Bronchial smooth muscle cell (primary cell): ENCODE data around the gene FPGT. TPM values are rescaled to one million over a fixed set of nuclear protein-coding genes. Genes with fewer than 3 reads are reported as not detected.

Experiments used
- total RNA-seq: library from RNA; depleted of rRNA; stranded (reverse); fragments of >200 nt; gene quantifications from 2 replicates; pipeline ENCODE4 v1.2.1, GENCODE V29; 2014

The FPGT gene
- total RNA-seq: 9.9 and 14.3 TPM in 2 replicates

DNA sequence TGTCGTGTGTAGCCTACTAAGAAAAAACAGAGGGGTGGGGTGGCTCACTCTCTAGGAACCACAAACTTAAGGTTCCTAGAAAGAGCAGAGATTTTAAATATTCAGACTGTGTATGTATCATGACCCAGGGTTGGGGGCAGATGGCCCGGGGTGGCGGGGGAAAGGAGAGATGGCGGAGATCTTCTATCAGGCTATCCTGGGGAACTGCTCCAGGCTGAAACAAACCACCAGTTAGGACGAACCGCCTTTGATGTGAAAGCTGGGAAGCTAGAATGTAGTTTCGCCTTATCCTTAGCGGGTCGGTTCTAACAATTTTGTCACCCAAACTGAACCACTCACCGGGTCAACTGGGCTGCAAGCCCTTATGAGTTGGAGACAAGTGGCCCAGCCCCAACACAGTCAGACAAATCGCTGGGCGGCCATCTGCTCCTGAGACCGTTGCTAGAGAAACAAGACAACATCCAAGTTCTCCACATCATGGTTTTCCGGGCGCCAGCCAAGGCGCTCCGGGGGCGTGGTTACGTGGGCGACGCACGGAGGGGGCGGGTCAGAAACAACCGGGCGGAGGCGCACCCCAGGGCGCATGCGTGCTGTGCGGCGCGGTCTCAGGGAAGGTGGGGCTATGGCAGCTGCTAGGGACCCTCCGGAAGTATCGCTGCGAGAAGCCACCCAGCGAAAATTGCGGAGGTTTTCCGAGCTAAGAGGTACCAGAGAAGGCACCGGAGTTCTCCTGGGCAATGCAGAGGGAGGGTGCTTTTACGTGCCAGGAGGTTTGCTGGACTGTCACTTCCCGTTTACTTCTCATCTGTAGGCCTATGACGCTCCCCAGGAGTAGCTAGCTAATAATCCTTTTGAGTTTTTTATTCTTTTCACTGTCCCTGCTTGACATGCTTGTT, at the start of gene FPGT, which contains the start of gene LRRIQ3:
Gene FPGT, plus strand, starts transcription at position 586 of the 896 bp plus-strand sequence. Its CDS starts 37 bp downstream, at position 623.
Gene LRRIQ3, minus strand, starts transcription at position 520 of the 896 bp plus-strand sequence. CDS start 14,492 bp downstream, outside the sequence.

DNA sequence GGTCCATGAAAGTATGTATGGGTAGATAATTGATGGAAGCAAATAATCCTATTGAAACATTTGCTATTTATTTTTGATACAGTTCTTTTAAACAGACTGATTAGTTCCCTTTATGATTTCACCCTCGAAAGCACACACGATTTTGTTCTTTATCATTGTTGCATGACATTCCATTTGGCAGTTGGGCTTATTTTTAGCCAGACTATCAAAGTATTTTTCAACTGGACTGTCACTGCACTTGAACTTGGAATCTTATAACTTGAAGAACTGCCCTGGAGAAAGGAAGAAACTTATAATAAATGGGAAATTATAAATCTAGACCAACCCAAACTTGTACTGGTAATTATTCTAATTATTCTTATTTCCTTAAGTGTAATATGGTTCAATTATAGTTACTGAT, 37.1 kb downstream of the FPGT start, which contains the start of gene TNNI3K:
Gene TNNI3K, plus strand, starts transcription at position 235 of the 400 bp plus-strand sequence. Its CDS starts 65 bp downstream, at position 300.

Other genes starting within 250 kb of the FPGT start
- 0.77 and 1.1 TPM in 2 replicates for gene LRRIQ3, start 66 bp upstream of the FPGT start, total RNA-seq
- 1.5 and 3.9 TPM in 2 replicates for gene TNNI3K, start 37.1 kb downstream of the FPGT start, total RNA-seq